ENCODE measurements around the gene POSTN.
"Not testable (repeated sequence)": the region's sequence is repeated elsewhere in the genome, so short reads cannot be mapped to it uniquely, and the experiment has no call there.

The POSTN gene

DNA sequence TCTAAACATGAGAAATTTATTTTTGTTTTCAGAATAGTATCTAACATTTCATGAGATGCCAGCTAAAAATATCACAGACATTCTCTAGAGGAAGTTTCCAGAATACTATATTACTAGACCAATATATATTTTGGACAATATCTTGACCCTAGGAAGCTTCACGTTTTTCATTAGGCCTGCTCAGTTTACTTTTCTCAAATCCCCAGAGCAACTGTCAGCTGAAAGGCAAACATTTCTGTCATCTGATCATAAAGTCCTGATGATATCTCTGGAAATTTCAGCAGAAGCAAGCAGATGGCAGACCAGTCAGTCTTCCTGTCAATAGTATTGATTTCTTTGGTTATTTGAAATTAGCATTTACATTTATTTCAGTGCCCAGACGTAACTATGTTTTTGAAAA, 4.0 kb downstream of the POSTN start:
- DNase-seq: no peak

DNA sequence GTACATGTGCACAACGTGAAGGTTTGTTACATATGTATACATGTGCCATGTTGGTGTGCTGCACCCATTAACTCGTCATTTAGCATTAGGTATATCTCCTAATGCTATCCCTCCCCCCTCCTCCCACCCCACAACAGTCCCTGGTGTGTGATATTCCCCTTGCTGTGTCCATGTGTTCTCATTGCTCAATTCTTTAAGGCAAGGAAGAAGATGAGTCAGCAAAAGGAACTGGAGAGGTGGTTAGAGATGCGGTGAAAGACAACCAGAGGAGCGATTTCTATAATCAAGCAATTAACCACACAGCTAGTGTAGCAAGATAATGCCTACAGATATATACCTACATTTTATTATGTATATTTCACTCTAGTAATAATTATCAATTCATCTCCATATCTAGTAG, 9.2 kb downstream of the POSTN start:
- DNase-seq: not testable (repeated sequence)

DNA sequence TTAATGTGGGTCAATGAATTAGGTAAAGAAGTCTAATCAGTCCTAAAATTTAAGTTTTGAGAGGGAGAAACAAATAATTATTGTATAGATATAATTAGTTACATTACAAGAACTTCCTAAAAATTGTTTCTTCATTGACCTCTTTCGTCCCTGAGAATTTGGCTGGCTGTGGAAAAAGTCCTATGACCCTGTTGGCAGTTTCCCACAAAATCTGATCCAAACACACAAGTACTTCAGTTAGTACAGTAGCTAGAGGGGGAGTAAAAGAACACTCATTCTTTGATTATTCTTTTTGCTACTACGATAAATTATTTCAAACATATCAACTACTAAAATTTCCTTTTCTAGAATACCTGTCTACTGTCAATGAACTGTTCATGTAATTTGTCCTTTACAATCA, 11.3 kb downstream of the POSTN start:
- DNase-seq: no peak

DNA sequence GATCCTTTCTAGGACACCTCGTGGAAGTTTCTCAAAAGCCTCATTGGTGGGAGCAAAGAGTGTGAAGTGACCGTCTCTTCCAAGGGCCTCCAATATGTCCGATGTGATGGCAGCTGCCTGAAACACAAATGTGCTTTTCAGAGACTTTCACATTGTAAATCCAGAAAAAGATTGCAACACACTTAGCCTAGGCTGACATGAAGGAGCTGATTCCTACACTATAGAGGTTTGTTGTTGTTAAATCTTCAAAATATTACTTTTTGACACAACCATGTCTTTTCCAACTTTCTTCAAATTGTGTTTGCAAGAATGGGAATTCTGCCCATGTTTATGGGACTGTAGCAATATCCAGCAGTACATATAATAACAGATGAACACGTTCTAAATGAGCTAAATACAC, 12.4 kb downstream of the POSTN start:
- no peak for DNase-seq

DNA sequence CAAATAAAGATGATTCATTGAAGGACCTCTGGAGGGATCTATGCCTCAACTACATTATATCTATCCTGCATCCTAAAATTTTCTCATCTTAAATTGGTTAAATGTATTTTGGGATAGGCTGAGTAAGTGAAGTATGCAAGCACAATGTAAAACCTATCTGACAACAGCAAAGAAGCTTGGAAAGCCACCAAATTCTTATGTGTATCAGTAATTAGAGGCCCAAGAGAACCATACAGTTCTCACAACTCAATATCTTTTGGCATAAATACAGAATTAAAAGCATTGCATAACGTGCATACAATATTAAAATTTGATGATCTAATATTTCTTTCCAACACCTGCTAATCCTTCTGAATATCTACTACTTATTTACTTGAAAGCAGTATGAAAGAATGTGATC, 13.0 kb downstream of the POSTN start:
- no peak for DNase-seq

DNA sequence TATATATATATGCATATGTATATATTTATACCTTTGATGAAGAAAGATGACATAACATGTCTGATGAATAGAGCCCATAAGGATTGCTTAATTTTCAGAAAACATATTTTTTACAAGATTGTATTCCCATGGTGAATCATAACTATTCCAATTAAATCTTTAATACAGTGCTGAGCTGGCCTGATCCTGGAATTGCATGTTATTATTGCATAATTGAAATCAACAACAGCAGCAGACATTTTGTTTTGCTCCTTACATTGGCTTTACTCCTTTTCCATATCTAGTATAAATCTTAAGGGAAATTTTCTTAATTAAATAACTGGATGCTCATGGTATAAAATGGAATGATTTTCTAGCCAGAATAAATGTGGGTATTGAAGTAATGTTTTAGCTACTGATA, 22.0 kb downstream of the POSTN start:
- DNase-seq: no peak

DNA sequence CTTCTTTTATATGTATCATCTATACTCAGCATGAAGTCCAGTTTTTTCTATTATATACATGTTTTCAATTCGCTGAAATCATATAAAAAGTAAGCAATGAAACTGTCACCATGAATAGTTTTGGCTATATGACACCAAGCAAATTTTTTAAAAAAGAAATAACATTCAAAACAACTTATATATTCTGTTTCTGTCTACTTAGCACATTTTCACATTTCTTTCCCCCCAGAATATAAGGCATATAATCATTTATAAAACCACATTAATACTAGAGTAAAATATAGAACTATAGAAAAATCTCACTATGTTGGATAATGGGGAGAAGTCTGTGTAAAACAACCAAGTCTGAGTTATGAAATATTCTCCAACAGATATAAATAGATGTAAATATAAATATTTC, 33.1 kb downstream of the POSTN start:
- DNase-seq: no peak

DNA sequence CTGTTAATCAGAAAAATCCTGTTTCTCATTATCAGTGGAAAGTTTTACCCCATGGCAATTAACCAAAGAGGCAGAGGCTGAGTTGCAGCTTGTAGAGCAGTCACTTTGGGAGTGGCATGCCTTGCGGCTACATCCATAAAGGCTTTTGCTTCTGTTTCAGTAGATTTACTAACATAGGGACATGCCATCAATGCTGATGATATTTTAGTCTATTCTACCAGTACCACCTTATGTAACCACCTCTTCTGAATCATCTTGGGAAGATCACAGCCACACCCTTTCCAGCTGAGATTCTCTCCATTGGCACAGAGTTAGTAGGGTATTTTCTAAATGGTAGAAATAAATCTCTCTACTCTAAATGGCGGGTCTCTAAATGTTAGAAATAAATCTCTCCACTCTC, 37.5 kb downstream of the POSTN start:
- DNase-seq: no peak

DNA sequence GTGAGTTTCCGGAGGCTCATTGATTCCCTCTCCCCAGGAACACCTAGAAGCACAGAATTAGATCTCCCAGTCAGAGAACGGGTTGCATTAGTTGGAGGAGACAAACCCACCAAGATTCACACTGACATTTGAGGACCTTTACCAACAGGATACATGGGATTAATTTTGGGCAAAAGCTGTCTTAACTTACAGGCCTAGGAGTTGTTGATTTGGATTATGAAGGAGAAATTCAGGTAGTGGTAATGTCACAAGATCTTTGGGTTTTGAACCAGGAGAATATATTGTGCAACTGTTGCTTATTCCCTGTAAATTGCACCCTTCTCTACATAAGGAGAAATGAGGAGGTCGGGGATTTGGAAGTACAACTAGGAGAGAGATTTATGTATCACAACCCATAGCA, 38.0 kb downstream of the POSTN start:
- no peak for DNase-seq

DNA sequence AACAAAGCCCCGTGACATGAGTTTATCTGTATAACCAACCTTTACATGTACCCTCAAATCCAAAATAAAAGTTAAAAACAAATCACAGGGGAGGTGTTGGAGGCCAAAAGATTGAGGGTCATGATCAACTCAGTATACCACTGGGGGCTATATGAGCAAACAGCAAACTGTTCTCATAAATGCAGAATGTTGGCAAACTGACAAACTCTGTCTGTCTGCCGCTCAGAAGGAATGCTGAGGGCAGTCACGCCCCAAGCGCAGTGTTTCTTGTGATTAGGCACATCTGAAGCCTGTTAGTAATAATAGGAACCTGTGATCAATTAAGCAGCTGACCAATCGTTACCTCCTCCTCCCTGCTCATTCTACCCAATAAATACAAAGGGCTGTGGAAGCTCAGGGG, 39.8 kb downstream of the POSTN start:
- not testable (repeated sequence) for DNase-seq

DNA sequence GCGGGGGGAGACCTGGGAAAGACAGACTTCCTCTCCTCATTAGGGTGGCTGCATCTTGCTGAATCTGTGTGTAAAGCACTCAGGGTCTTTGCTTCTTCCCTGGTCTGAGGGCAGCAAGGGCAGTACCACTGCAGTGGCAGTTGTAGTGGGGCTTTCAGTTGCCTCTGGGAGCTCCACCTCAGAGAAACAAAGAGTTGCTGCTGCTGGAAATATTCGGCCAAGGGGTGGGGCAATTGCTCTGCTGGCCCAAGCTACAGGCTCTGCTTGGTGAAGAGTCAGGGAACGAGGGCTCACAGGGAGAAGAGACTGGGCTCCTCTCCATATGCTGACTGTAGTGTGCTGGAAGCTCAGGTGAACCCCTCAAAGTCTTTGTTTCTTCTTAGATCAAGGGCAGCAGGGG, 52.5 kb downstream of the POSTN start:
- no peak for DNase-seq

DNA sequence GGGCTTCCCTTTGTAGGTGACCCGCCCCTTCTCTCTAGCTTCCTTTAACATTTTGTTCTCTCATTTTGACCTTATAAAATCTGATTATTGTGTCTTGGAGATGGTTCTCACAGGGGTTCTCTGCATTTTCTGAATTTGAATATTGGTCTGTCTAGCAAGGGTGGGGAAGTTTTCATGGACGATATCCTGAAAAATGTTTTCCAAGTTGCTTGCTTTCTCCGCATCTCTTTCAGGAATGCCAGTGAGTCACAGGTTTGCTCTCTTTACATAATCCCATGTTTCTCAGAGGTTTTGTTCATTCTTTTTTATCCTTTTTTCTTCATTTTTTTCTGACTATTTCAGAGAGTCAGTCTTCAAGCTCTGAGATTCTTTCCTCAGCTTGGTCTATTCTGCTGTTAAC, 53.6 kb downstream of the POSTN start:
- DNase-seq: no peak

DNA sequence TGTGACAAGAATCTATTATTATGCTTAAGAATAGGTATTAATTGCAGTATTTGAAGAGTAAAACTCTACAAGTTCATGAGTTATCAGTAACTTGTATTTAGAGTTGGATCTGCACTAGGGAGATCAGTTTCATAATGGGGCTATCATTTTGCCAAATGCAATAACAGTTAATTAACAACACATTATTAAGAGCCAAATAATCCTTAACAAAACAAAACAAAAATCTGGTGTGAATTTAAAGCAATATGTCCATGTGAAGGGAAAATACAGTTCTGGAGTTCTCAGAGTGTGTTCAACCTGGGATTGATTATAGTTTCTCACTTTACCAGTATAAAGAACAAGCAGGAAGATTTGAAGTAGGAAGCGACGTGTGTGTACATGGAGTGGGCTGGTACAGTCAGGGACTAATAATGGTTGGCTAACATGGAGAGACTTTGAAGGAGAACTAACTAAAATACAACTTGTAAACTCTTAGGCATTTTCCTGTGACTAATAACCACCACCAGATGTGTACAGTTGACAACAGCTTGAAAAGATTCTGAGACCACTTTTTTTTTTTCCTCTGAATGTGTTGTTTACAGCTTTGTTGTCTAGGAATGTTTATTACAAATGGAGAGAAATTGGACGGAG, 58.5 kb downstream of the POSTN start:
- DNase-seq: no peak

DNA sequence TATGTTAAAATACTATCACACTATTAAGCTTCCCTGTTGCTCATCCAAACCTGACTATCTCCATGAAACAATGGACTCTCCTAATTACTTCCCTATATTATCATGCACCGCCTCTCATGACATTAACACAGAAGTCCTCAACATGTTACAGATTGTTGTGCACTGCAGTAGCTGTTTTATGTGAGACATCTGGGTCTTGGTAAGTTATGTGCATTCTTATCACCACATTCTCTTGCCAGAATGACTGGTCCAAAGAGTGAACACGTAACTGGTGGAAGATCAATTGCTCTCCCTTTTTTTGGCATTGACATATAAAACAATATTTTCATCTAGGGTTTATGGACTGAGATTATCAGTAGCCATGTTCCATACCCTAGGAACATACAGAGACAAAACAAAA, 59.4 kb downstream of the POSTN start:
- DNase-seq: no peak

DNA sequence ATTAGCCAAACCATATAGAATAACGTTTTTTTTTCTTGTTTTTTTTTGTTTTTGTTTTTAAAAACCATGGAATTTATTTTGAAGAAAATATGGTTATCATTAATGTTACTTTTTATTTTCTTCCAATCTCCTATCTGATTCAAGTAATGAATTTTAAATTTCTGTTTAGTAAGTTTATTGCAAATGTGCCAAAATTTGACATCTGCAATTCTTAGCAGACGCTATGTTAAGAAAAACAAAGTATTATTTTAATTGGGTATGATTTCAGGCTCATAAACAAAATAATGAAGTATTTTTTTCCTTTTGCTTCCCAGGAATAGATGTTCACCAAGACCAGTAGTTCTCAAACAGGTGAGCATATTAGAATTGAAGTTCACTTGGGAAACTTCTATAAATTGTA, 63.1 kb downstream of the POSTN start:
- no peak for DNase-seq

DNA sequence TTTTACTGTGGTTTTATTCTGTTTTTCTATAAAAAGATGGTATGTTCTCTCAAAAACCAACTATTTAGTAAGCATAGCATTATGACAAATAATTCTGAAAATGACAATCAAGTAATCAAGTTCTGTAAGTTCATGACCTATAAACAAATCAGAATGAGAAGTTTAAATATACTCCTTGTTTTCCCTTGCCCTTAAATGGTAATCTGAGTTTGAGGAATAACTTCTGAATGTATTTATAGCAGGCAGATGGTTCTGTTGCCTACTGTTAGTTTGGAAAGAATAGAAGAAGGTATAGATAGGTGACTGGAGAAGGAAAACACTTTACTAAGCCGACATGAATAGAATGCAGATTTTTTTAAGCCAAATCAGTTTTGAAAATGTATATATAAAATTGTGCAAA, 63.9 kb downstream of the POSTN start:
- no peak for DNase-seq

DNA sequence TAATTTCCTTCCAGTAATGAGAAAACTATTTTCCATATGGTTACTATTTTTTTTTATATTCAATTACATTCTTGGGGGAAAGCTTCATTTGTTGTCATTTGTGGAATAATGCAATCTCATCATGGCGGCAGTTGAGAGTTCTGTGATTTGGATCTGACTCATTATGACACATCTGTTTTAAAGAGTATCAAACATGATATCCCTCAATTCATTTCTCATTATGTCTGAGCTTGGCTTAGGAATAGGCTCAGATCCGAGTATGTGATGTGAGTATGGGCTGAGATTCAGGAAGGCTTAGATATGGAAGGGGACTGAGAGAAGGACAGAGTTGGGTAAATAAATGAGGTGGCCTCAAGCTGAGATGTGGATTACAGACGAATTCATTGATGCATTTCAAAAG, 64.4 kb downstream of the POSTN start:
- DNase-seq: no peak

DNA sequence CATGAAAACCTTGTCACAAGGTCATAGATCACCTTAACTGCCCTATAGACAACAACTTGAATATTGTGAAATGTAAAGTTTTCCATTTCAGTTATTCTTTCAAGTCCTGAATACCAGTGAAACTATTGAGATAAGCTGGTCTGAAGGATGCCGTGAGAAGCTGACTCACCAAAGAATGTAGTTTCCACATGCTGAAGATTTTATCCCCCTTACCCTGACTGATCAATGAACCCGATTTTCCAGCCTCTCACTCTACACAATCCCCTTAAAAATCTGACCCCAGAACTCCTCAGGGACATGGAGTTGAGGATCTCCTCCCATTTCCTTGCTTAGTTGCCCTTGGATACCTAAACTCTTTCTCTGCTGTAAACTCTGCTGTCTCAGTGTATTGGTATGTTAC, 67.5 kb downstream of the POSTN start:
- DNase-seq: no peak

DNA sequence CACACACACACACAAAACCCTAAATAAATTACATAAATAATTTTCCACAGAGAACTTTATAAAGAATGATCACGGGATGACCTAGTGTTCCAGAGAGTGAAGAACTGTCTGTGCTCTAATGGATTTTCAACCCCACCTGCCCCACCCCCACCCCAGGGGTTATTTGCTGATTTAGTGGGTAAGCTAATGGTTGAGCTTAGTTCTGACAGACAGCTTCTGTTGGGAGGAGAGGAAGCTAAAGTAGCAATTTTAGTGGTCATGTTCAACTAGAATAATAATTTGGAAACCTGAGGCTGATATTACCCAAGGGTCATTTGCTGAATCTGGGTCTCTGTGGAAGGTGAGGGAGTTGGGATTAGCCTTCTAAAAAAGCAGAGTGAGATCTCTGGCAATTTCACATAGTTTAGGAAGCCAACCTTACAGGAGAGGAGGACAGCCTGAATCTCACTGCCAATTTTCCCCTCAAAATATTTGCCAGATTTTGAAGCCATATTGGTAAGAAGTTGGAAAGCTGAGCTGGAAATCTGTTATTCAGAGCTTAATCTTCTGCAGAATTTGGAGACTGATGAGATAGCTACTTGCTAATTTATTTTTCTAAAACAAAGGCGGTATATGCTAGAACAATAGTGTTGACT, 68.7 kb downstream of the POSTN start:
- DNase-seq: no peak

DNA sequence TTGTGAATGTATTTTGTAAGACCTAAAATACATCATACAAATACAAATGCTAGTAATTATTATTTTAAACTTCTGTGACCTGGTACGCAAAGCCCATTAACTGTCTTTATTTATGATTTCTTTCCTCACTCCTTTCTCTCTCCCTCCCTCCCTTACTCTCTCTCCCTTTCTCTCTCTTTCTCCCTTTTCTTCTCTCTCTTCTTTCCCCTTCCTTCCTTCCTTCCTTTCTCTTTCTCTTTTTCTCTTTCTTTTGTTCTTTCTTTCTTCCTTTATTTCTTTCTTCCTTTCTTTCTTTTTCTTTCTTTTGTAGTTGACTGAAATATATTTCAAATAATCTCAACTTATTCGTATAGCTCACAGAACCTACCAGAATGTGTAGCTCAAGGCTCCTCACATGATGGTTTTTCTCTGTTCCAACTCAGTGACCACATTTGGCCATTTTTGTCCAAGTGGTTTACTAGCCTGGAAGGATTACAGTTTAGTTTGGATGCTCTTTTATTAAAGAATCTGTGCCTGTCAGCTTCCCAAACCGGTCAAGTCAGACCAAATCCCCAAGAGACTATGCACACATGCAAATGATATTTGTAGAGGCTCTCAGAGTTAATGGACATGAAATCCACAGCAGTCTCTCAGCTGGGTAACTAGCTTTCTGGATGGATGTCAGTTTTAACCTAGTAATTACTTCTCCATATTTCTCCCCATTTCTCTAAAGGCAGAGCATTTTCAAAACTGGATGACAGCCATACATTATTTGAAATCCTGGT, 71.7 kb downstream of the POSTN start:
- no peak for DNase-seq

DNA sequence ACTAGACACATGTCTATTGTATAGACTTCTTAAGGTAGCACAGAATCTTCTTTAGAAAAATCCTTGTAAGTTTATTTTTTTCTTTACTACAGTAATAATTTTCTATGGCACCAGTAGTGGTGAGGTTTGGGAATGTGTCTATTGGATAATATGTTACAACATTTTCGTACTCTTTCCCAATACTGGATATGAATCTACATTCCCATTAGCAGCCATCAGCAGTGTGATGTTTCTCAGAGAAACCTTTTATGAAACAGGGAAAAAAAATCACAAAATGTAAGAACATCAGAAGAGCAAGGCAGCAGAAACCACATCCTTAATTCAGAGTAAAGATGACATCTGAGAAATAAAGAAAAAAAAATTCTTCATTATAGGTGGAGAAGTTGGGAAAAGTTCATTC, 83.3 kb downstream of the POSTN start:
- no peak for DNase-seq

All from kidney glomerular epithelial cell (primary cell).